Activated CD8-positive, alpha-beta memory T cell treated with anti-CD3 and anti-CD28 coated beads, Interleukin-2, amount 50 U/mL, for 1 hour (primary cell): Measurements from ENCODE around the gene ADGRB2.
A peak's percentile ranks its signal among the peaks of the same experiment; 100 is the strongest.
"Not testable (repeated sequence)": the region's sequence is repeated elsewhere in the genome, so short reads cannot be mapped to it uniquely, and the experiment has no call there.

ENCODE experiments used
- DNase-seq: peaks from one replicate; pipeline ENCODE4 v3.0.0-alpha.2; 2020; ENCODE audit errors: extremely low read depth

Gene ADGRB2

GRCh38 chr1:31725777-31726535, 38.2 kb downstream of the ADGRB2 start:
- DNase-seq, result no peak

- DNase-seq, result no peak
Measured at GRCh38 chr1:31725134-31725533, 39.0 kb downstream of the ADGRB2 start.

- no peak for DNase-seq
Measured at GRCh38 chr1:31723828-31724359, 40.2 kb downstream of the ADGRB2 start.

GRCh38 chr1:31718327-31718897, 45.7 kb downstream of the ADGRB2 start:
- no peak for DNase-seq

GRCh38 chr1:31717341-31717740, 46.8 kb downstream of the ADGRB2 start:
- no peak for DNase-seq

GRCh38 chr1:31715873-31716220, 48.3 kb downstream of the ADGRB2 start:
- DNase-seq, result no peak

GRCh38 chr1:31715087-31715872, 48.9 kb downstream of the ADGRB2 start:
- no peak for DNase-seq

GRCh38 chr1:31714442-31715086, 49.6 kb downstream of the ADGRB2 start:
- no peak for DNase-seq

GRCh38 chr1:31712630-31713029, 51.5 kb downstream of the ADGRB2 start:
- no peak for DNase-seq

- no peak for DNase-seq
Measured at GRCh38 chr1:31712068-31712467, 52.1 kb downstream of the ADGRB2 start.

- no peak for DNase-seq
Measured at GRCh38 chr1:31708324-31708723, 55.8 kb downstream of the ADGRB2 start.

- DNase-seq, result no peak
Measured at GRCh38 chr1:31707711-31708110, 56.4 kb downstream of the ADGRB2 start.

GRCh38 chr1:31707059-31707600, 57.0 kb downstream of the ADGRB2 start:
- not testable (repeated sequence) for DNase-seq

GRCh38 chr1:31706384-31707058, 57.6 kb downstream of the ADGRB2 start:
- DNase-seq, result no peak

- peak; percentile 18 for DNase-seq
Measured at GRCh38 chr1:31705080-31705866, 58.9 kb downstream of the ADGRB2 start.

- no peak for DNase-seq
Measured at GRCh38 chr1:31704271-31705079, 59.7 kb downstream of the ADGRB2 start.

GRCh38 chr1:31703431-31704270, 60.5 kb downstream of the ADGRB2 start, which contains the start of gene COL16A1:
Gene COL16A1 (minus strand): TSS chr1:31704017. CDS start chr1:31702193, 1,824 bp downstream.
- DNase-seq, result no peak

GRCh38 chr1:31702836-31703404, 61.2 kb downstream of the ADGRB2 start:
- no peak for DNase-seq
